Colonic mucosa (tissue), 4 donors: ENCODE measurements around the gene PRELID1. TPM values are rescaled to one million over a fixed set of nuclear protein-coding genes. Genes with fewer than 3 reads are reported as not detected.
A peak's percentile ranks its signal among the peaks of the same experiment; 100 is the strongest.

ENCODE experiments used
- DNase-seq: peaks from one replicate; pipeline ENCODE4 v3.0.0-alpha.2; 2020
- H3K27ac ChIP-seq: fragments of 200-600 bp; one replicate; pipeline ENCODE4 v1.8.0; 2021
- H3K27me3 ChIP-seq: fragments of 200-600 bp; one replicate; pipeline ENCODE4 v1.8.0; 2021
- H3K36me3 ChIP-seq: fragments of 200-600 bp; one replicate; pipeline ENCODE4 v1.8.0; 2021
- H3K4me1 ChIP-seq: fragments of 200-600 bp; one replicate; pipeline ENCODE4 v1.8.0; 2021; ENCODE audit warnings: mild to moderate bottlenecking
- H3K4me3 ChIP-seq: fragments of 200-600 bp; one replicate; pipeline ENCODE4 v1.8.0; 2021
- H3K9ac ChIP-seq, 2 donors: one replicate each; pipeline ENCODE4 v1.7.0; 2013; ENCODE audit warnings: control low read depth in 2 of 2, low read depth in 2 of 2, low read length in 2 of 2
- H3K9me3 ChIP-seq: fragments of 200-600 bp; one replicate; pipeline ENCODE4 v1.8.0; 2021
- CTCF ChIP-seq: fragments of 200-600 bp; IDR thresholded peaks from one replicate; pipeline ENCODE4 v1.8.0; 2022; ENCODE audit warnings: antibody characterized with exemption, mild to moderate bottlenecking
- intact Hi-C: fragments of 100-400 bp; cut with DNase I; formaldehyde crosslinking; loops from one replicate; pipeline ENCODE4 v1.14.1; 2022
- total RNA-seq, 2 donors: library from RNA; stranded (reverse); fragmentation: NEBNext Ultra II Directional in 1 of 2; extraction: Animal tissue kit (Norgen Biotek cat#: 25700) in 1 of 2; gene quantifications; one replicate each; pipeline ENCODE4 v1.2.1, GENCODE V29; 2021
- donor health status: healthy.
- donor health status: DM: no; HTN: no; CAD: no.
- donor health status: DM: no; HTN: no; CAD: no.

The PRELID1 gene
- total RNA-seq, 2 donors from 2014 or later = 245 to 396 TPM

GRCh38 chr5:177293819-177294581 lies 9.6 kb upstream of the PRELID1 start:
- Histone ChIP-seq H3K9ac (no peak overlapping the region), H3K4me3 (no peak overlapping the region), H3K27me3 (no peaks in the 10 kb centered on the region), H3K36me3 (peaks cover 12% of the 10 kb centered on the region), H3K9me3 (no peaks in the 10 kb centered on the region), H3K4me1 (no peaks in the 10 kb centered on the region), H3K27ac (no peak overlapping the region)
- no peak for DNase-seq
- intact Hi-C loops = no loop called here
- no peak for TF ChIP-seq CTCF

- no peak for DNase-seq
- peaks cover 12% of the 10 kb centered on the region for H3K36me3 ChIP-seq
- intact Hi-C loops = no loop called here
- no peak overlapping the region for H3K9ac ChIP-seq
- no peak for TF ChIP-seq CTCF
- H3K27ac ChIP-seq = no peak overlapping the region
- H3K4me3 ChIP-seq = no peak overlapping the region
- peaks cover 4% of the 10 kb centered on the region for H3K4me1 ChIP-seq
- H3K27me3 ChIP-seq = no peaks in the 10 kb centered on the region
- no peaks in the 10 kb centered on the region for H3K9me3 ChIP-seq
Observed at GRCh38 chr5:177294632-177295031, 9.0 kb upstream of the PRELID1 start.

- intact Hi-C loops = no loop called here
- H3K4me1 ChIP-seq = peaks cover 13% of the 10 kb centered on the region
- H3K9me3 ChIP-seq = no peaks in the 10 kb centered on the region
- no peak for DNase-seq
- no peak for TF ChIP-seq CTCF
- no peaks in the 10 kb centered on the region for H3K27me3 ChIP-seq
- H3K36me3 ChIP-seq = peaks cover 12% of the 10 kb centered on the region
- H3K9ac ChIP-seq = peak overlapping the region in 1 of 2 donors; percentile 48
- H3K27ac ChIP-seq = no peak overlapping the region
- no peak overlapping the region for H3K4me3 ChIP-seq
Observed at GRCh38 chr5:177295924-177296323, 7.7 kb upstream of the PRELID1 start.

GRCh38 chr5:177296581-177296980 lies 7.0 kb upstream of the PRELID1 start:
- Histone ChIP-seq H3K9ac (peak overlapping the region in 1 of 2 donors; percentile 48), H3K4me3 (no peak overlapping the region), H3K9me3 (no peaks in the 10 kb centered on the region), H3K27ac (no peak overlapping the region), H3K27me3 (no peaks in the 10 kb centered on the region), H3K4me1 (peaks cover 19% of the 10 kb centered on the region), H3K36me3 (peaks cover 12% of the 10 kb centered on the region)
- DNase-seq = no peak
- intact Hi-C loops = no loop called here
- TF ChIP-seq CTCF = no peak

GRCh38 chr5:177297922-177298321 lies 5.7 kb upstream of the PRELID1 start:
- Histone ChIP-seq H3K4me1 (peaks cover 29% of the 10 kb centered on the region), H3K9me3 (no peaks in the 10 kb centered on the region), H3K9ac (no peak overlapping the region), H3K4me3 (no peak overlapping the region), H3K27me3 (no peaks in the 10 kb centered on the region), H3K27ac (no peak overlapping the region), H3K36me3 (peaks cover 12% of the 10 kb centered on the region)
- no peak for TF ChIP-seq CTCF
- intact Hi-C loops = no loop called here
- DNase-seq = no peak
